ENCODE results near the gene NTMT1. TPM values are rescaled to one million over a fixed set of nuclear protein-coding genes. Genes with fewer than 3 reads are reported as not detected.

The NTMT1 gene
- total RNA-seq, 1 experiment from 2014 or later: 84.8 TPM

- TF ChIP-seq REST (IDR thresholded peaks at IDR 0.05; ENCODE audit: low read depth) (no peak), ZNF274 (IDR thresholded peaks at IDR 0.05; ENCODE audit: low read depth, low read length) (no peak)
Observed at GRCh38 chr9:129576546-129577543, 49.1 kb upstream of the NTMT1 start (continued).

GRCh38 chr9:129579294-129579693 lies 46.7 kb upstream of the NTMT1 start:
- Histone ChIP-seq H3K4me3 (replicated peaks in 1 of 2; ENCODE audit: low read depth in 1 of 2, low read length in 2 of 2) (no peak overlapping the region), H3K27me3 (ENCODE audit: insufficient read depth, low read length) (no peaks in the 10 kb centered on the region), H3K9me2 (ENCODE audit: insufficient read depth) (no peaks in the 10 kb centered on the region), H3K9ac (ENCODE audit: low read length) (no peak overlapping the region), H3K36me3 (ENCODE audit: control insufficient read depth in 1 of 2, insufficient read depth in 2 of 2, low read length in 2 of 2) (no peaks in the 10 kb centered on the region), H2AFZ (ENCODE audit: low read depth, low read length, poor library complexity, severe bottlenecking) (no peak overlapping the region), H3K4me1 (ENCODE audit: control insufficient read depth in 1 of 2, insufficient read depth in 2 of 2, low read length in 2 of 2) (peaks cover 9 to 31% of the 10 kb centered on the region in 2 experiments; a peak in 3 of 4 replicates), H3K4me2 (ENCODE audit: low read length) (no peak overlapping the region), H4K20me1 (ENCODE audit: insufficient read depth) (no peaks in the 10 kb centered on the region), H3K79me2 (ENCODE audit: insufficient read depth, low read length) (no peaks in the 10 kb centered on the region), H3K27ac (ENCODE audit: low read depth, low read length) (no peak overlapping the region), H3K9me3 (ENCODE audit: control insufficient read depth in 1 of 2, insufficient read depth in 1 of 2, low read depth in 1 of 2, low read length in 2 of 2) (no peaks in the 10 kb centered on the region)
- RAD21 ChIA-PET (ENCODE audit: low non-redundant PET in 1 of 2, low total read pairs in 2 of 2, uncharacterized antibody in 2 of 2, unreplicated experiment in 2 of 2): no interaction called here
- intact Hi-C loops (cut with micrococcal nuclease): no loop called here
- TF ChIP-seq JUND (IDR thresholded peaks at IDR 0.05): no peak
- no peak for TF ChIP-seq SP1 (IDR thresholded peaks at IDR 0.05; ENCODE audit: low read depth)
- no peak for TF ChIP-seq TCF7L2 (IDR thresholded peaks at IDR 0.05; ENCODE audit: borderline replicate concordance, extremely low read depth, insufficient read depth, insufficient read length)
- TF ChIP-seq POLR2A (IDR thresholded peaks at IDR 0.05; ENCODE audit: borderline replicate concordance, extremely low read depth, insufficient read depth, insufficient read length): no peak
- no peak for TF ChIP-seq RAD21 (IDR thresholded peaks at IDR 0.05; ENCODE audit: low read depth)
- no peak for TF ChIP-seq POLR2AphosphoS5 (IDR thresholded peaks at IDR 0.05; ENCODE audit: low read depth, low read length)
- no peak for TF ChIP-seq EGR1 (IDR thresholded peaks at IDR 0.05; ENCODE audit: low read depth)
- no peak for TF ChIP-seq REST (IDR thresholded peaks at IDR 0.05; ENCODE audit: low read depth)
- no peak for TF ChIP-seq ZBTB33 (IDR thresholded peaks at IDR 0.05; ENCODE audit: extremely low read depth, insufficient replicate concordance, low read length)
- no peak for DNase-seq (ENCODE audit: low read depth, low spot score)
- CTCF ChIA-PET: interaction anchor here (1.4 kb wide), 1 partner anchor 437 kb away, joined by 4 read pairs; no protein-coding TSS in a partner anchor
- no TSS peak for BruUV-seq (replicated peaks)
- POLR2A ChIA-PET: interaction anchor here (1.4 kb wide), 1 partner anchor 8 kb away, joined by 4 read pairs; no protein-coding TSS in a partner anchor
- no peak for ATAC-seq

Measured in HCT116 (cell line).